GM21447 (cell line): ENCODE results near the gene LYZ.

Experiments
- ATAC-seq: cut with Tn5 transposase; IDR thresholded peaks from one replicate; pipeline ENCODE4 v1.9.1; 2021; ENCODE audit not compliant: unreplicated experiment

The LYZ gene

DNA sequence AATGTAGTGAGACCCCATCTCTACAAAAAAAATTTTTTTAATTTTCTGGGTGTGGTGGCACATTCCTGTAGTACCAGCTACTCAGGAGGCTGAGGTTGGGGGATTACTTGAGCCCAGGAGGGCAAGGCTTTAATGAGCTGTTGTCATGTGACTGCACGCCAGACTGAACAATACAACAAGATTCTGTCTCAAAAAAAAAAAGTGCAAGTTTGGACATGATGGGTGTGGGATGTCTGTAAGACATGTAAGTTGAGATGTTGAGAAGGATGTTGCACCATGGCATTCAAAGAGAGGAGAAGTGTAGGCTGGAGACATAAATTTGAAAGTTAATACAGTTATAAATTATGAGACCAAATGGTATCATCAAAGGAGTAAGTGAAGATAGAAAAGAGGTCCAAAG is 34.9 kb downstream of the LYZ start:
- no peak for ATAC-seq

DNA sequence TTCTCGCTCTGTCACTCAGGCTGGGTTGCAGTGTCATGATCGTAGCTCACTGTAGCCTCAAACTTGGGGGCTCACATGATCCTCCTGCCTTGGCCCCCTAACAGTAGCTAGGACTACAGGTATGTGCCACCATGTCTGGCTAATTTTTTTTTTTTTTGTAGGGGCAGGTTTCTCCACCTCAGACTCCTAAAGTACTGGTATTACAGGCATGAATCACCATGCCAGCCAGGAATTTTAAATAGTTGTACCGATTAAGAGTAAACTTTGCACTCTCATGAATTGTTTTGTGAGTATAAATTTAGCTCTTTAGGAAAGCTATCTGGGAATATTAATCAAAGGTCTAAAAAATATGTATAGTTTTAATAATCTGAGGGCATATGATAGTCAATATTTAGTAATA is 36.9 kb downstream of the LYZ start:
- ATAC-seq: no peak

DNA sequence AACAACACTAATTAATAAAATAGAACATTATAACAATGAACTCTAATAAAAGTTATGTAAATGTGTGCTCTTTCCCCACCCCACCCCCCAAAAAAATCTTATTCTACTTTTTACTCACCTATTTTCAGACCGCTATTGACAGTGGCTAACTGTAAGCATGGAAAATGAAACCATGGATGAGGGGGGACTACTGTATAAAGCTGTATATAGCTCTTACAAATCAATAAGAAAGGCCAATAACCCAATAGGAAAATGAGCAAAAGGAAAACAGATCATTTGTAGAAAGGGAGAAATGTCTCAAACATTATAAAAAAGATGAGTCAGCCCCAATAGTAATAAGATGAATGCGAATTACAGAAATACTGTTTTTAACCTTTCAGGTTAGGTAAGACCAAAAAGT is 38.7 kb downstream of the LYZ start:
- ATAC-seq: no peak

DNA sequence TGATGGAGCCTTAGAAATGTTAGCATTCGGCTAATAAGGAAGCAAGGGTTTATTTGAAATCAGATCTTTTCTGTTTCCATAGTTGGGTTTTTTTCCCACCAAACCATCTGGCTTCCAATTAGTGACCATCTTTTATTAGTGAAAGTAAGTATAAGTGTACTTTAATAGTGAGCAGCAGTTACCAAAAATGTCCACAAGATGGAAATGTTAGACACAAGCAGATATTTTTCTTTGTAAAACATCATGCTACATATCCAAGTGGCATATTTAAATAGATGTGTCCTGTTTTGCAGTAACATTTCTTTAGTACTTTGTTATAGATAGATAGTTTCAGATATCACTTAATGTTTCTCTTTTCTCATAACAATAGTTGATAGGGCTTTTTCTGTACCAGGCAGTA is 40.2 kb downstream of the LYZ start:
- no peak for ATAC-seq

- ATAC-seq: no peak
Observed at GRCh38 chr12:69389831-69390230, 41.6 kb downstream of the LYZ start.

DNA sequence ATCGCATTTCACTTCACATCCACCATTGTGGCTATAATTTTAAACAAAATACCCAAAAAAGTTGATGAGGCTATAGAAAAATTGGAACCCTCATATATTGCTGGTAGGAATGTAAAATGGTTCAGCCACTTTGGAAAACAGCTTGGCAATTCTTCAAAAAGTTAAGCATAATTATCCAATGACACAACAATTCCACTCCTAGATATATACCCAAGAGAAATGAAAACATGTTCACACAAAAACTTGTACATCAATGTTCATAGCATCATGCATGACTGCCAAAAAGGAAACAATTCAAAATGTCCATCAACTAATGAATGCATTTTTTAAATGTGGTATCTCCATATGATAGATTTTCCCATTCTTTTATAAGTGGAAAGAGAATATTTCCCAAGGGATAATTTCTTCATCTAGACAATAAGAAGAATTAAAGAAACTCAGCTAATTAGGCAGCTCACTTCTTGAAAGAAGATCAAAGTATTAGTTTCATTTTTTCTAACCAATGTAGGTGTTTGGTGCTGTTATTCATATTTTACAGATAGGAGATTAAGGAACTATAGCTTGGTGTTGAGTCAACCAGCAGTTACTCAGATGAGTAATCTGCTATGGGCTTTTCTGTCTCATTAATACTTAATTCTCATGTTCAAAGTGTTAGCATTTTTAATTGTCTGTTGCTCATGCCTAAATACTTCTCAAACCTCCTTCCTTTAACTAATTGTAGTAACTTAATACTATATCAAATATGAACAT is 44.2 kb downstream of the LYZ start:
- ATAC-seq: no peak

- ATAC-seq: no peak
Observed at GRCh38 chr12:69396041-69396440, 47.9 kb downstream of the LYZ start.

DNA sequence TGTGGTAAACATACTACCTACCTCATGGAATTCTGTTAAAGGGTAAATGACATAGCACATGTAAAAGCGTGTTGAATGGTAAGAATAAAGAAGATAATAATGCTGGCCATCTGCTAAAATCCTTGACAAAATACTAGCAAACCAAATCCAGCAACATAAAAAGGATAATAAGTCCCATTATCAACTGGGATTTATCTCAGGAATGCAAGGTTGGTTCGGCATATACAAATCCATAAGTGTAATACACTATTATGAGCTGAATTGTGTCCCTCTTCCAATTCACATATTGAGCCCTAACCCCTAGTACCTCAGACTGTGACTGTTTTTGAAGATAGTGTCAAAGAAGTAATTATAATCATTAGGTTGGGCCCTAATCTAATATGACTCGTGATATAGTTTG is 48.8 kb downstream of the LYZ start:
- ATAC-seq: no peak

GRCh38 chr12:69397978-69398377 is 49.8 kb downstream of the LYZ start:
- no peak for ATAC-seq

GRCh38 chr12:69401940-69402339 is 53.8 kb downstream of the LYZ start:
- no peak for ATAC-seq
